ENCODE measurements around the gene HDAC9. TPM values are rescaled to one million over a fixed set of nuclear protein-coding genes. Genes with fewer than 3 reads are reported as not detected.

The HDAC9 gene
- total RNA-seq, 4 donors from 2014 or later = 3.0 to 14.0 (median 5.6) TPM

GRCh38 chr7:18467011-18467410 lies 28.5 kb upstream of the HDAC9 start:
- H3K27ac ChIP-seq = no peak overlapping the region
- in situ Hi-C loops (cut with MboI; ENCODE audit: low sequenced_read_pairs in 4 of 4) (no loop called here), intact Hi-C loops (cut with DNase I; ENCODE audit: low total_unique reads) (no loop called here)
- H3K4me3 ChIP-seq = no peak overlapping the region
- no peak for DNase-seq
- TF ChIP-seq POLR2A (IDR thresholded peaks at IDR 0.05) = no peak
- TF ChIP-seq, protein P1, sequence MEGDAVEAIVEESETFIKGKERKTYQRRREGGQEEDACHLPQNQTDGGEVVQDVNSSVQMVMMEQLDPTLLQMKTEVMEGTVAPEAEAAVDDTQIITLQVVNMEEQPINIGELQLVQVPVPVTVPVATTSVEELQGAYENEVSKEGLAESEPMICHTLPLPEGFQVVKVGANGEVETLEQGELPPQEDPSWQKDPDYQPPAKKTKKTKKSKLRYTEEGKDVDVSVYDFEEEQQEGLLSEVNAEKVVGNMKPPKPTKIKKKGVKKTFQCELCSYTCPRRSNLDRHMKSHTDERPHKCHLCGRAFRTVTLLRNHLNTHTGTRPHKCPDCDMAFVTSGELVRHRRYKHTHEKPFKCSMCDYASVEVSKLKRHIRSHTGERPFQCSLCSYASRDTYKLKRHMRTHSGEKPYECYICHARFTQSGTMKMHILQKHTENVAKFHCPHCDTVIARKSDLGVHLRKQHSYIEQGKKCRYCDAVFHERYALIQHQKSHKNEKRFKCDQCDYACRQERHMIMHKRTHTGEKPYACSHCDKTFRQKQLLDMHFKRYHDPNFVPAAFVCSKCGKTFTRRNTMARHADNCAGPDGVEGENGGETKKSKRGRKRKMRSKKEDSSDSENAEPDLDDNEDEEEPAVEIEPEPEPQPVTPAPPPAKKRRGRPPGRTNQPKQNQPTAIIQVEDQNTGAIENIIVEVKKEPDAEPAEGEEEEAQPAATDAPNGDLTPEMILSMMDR (IDR thresholded peaks at IDR 0.05 in 4 of 5, conservative IDR thresholded peaks at IDR 0.05 in 1 of 5) = no peak
- H3K36me3 ChIP-seq = no peaks in the 10 kb centered on the region
- H3K9me3 ChIP-seq = no peaks in the 10 kb centered on the region
- ATAC-seq = no peak
- H3K27me3 ChIP-seq = no peaks in the 10 kb centered on the region
- H3K4me1 ChIP-seq = no peaks in the 10 kb centered on the region

DNA sequence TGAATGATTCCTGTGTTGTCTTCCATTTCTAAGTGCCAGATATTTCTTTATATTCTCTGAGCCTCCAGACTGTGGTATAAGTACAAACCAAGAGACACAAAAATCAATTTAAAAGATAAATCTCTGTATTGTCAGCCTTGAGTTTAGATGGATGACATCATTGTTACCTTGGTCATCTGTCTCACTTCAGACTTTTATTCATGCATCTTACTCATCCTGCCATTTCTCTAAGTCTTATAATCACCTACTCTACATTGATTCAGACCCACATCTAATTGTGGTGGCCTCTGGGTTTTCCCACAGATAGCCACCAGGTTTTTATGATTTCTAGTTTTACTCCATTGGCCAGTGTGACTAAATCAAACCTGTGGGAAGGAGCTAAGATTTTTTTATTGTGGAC lies 26.8 kb upstream of the HDAC9 start:
- no peaks in the 10 kb centered on the region for H3K4me1 ChIP-seq
- DNase-seq (no peak), ATAC-seq (no peak)
- H3K27ac ChIP-seq = no peak overlapping the region
- in situ Hi-C loops (cut with MboI; ENCODE audit: low sequenced_read_pairs in 4 of 4) (no loop called here), intact Hi-C loops (cut with DNase I; ENCODE audit: low total_unique reads) (no loop called here)
- TF ChIP-seq, protein P1 (IDR thresholded peaks at IDR 0.05 in 4 of 5, conservative IDR thresholded peaks at IDR 0.05 in 1 of 5) = no peak
- TF ChIP-seq POLR2A (IDR thresholded peaks at IDR 0.05) = no peak
- H3K9me3 ChIP-seq = no peaks in the 10 kb centered on the region
- no peak overlapping the region for H3K4me3 ChIP-seq
- no peaks in the 10 kb centered on the region for H3K27me3 ChIP-seq
- H3K36me3 ChIP-seq = no peaks in the 10 kb centered on the region

DNA sequence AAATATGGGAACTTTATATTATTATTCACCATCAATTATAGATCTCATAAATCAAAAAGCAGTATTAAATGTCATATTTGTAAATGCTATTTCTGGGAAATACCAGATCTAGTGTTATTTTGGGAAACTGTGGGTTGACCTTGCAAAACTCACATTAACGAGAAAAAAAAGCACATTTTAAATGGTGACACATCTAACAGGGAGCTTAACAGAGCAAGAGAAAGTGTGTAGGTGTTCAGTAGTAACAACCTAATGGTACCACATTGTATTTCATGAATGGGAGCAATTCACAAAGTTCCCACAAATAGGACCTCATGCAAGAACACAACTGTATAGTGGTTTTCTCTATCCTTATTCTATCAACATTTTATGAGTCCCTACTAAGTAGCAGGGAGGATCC lies 26.2 kb upstream of the HDAC9 start:
- Histone ChIP-seq H3K4me1 (no peaks in the 10 kb centered on the region), H3K4me3 (no peak overlapping the region), H3K36me3 (no peaks in the 10 kb centered on the region), H3K27ac (no peak overlapping the region), H3K27me3 (no peaks in the 10 kb centered on the region), H3K9me3 (no peaks in the 10 kb centered on the region)
- no peak for DNase-seq
- TF ChIP-seq POLR2A (IDR thresholded peaks at IDR 0.05) = no peak
- TF ChIP-seq, protein P1 (IDR thresholded peaks at IDR 0.05 in 4 of 5, conservative IDR thresholded peaks at IDR 0.05 in 1 of 5) = no peak
- no peak for ATAC-seq
- in situ Hi-C loops (cut with MboI; ENCODE audit: low sequenced_read_pairs in 4 of 4) (no loop called here), intact Hi-C loops (cut with DNase I; ENCODE audit: low total_unique reads) (no loop called here)

DNA sequence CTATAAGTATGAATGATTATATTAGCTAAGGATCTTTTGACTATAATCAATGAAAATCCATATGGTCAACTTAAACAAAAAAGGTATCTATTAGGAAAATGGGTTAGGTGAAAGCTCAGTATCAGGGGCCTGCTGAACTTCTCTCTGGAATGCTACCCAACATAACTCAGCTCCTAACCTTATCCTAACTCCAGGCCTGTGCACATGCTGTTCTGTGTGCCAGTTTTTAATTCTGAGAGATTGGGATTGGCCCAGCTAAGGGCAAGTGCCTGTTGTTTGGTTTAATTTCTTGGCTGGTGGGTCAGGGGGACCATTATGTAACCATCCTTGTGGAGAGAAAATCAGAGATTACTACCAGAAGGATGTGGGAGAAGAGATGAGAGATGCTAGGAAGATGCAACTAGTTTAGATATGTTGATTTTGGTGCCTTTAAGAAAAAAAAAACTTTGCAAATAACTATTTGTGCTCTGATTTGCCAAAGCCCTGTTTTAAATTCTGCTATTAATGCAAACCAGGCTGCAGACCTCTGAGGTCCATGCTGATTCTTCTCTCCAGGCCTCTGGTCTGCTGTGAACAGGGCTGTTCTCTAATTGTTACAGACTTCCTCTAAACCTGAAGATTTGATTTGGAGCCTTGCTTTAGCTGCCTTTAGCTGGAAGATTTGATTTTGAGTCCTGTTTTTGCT lies 23.9 kb upstream of the HDAC9 start:
- TF ChIP-seq POLR2A (IDR thresholded peaks at IDR 0.05) = no peak
- TF ChIP-seq, protein P1 (IDR thresholded peaks at IDR 0.05 in 4 of 5, conservative IDR thresholded peaks at IDR 0.05 in 1 of 5) = no peak
- Histone ChIP-seq H3K9me3 (no peaks in the 10 kb centered on the region), H3K36me3 (no peaks in the 10 kb centered on the region), H3K27me3 (no peaks in the 10 kb centered on the region), H3K27ac (no peak overlapping the region), H3K4me3 (no peak overlapping the region), H3K4me1 (no peaks in the 10 kb centered on the region)
- intact Hi-C loops (cut with DNase I; ENCODE audit: low total_unique reads) = no loop called here
- ATAC-seq (no peak), DNase-seq (no peak)
- in situ Hi-C loops (cut with MboI; ENCODE audit: low sequenced_read_pairs in 4 of 4) = no loop called here

DNA sequence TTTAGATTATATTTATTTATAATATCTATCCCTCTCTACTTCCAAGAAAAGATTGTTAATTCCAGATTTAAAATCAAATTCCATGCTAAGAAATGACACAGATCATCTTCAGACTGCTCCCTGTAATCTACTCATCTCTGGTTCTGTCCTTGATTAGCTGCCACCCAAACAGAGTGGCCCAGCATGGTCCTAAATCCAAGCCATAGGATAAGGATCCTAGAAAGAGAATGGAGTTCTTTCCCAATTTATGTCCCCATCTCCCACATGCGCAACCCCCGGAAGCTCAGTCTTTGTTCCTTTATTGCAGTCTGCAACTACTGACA lies 23.4 kb upstream of the HDAC9 start:
- no peak for DNase-seq
- in situ Hi-C loops (cut with MboI; ENCODE audit: low sequenced_read_pairs in 4 of 4) (no loop called here), intact Hi-C loops (cut with DNase I; ENCODE audit: low total_unique reads) (no loop called here)
- no peak for ATAC-seq
- Histone ChIP-seq H3K27me3 (no peaks in the 10 kb centered on the region), H3K4me3 (no peak overlapping the region), H3K36me3 (no peaks in the 10 kb centered on the region), H3K9me3 (no peaks in the 10 kb centered on the region), H3K27ac (no peak overlapping the region), H3K4me1 (no peaks in the 10 kb centered on the region)
- TF ChIP-seq, protein P1 (IDR thresholded peaks at IDR 0.05 in 4 of 5, conservative IDR thresholded peaks at IDR 0.05 in 1 of 5) = no peak
- TF ChIP-seq POLR2A (IDR thresholded peaks at IDR 0.05) = no peak
